Epithelial cell of esophagus (primary cell): ENCODE results near the gene CDH18.

Experiments used
- DNase-seq: peaks from one replicate; pipeline ENCODE4 v3.0.0; 2010; ENCODE audit warnings: low read depth
- H3K4me3 ChIP-seq: 2 replicates; pipeline ENCODE4 v1.5.1; 2011; ENCODE audit warnings: mild to moderate bottlenecking, low read length, control low read depth
- CTCF ChIP-seq: IDR thresholded peaks from 2 replicates; pipeline ENCODE4 v1.5.1; 2011; ENCODE audit warnings: low read depth, mild to moderate bottlenecking, low read length, control low read depth, inconsistent platforms; ENCODE audit not compliant: insufficient read depth; ENCODE audit errors: missing control alignments

The CDH18 gene

GRCh38 chr5:19886123-19886917 lies 101.7 kb downstream of the CDH18 start:
- DNase-seq = peak; percentile 80
- H3K4me3 ChIP-seq = peak overlapping the region; percentile 2
- no peak for TF ChIP-seq CTCF

- H3K4me3 ChIP-seq = no peak overlapping the region
- DNase-seq = no peak
- TF ChIP-seq CTCF = no peak
These were observed 102.8 kb downstream of the CDH18 start for GRCh38 chr5:19885040-19885824.

- no peak for DNase-seq
- H3K4me3 ChIP-seq = no peak overlapping the region
- TF ChIP-seq CTCF = no peak
These were observed 107.1 kb downstream of the CDH18 start for GRCh38 chr5:19880859-19881436.

GRCh38 chr5:19880458-19880857 lies 107.5 kb downstream of the CDH18 start:
- no peak for TF ChIP-seq CTCF
- H3K4me3 ChIP-seq = no peak overlapping the region
- DNase-seq = no peak

GRCh38 chr5:19874811-19875210 lies 113.2 kb downstream of the CDH18 start:
- no peak for DNase-seq
- TF ChIP-seq CTCF = no peak
- no peak overlapping the region for H3K4me3 ChIP-seq

- TF ChIP-seq CTCF = no peak
- no peak overlapping the region for H3K4me3 ChIP-seq
- DNase-seq = no peak
These were observed 121.9 kb downstream of the CDH18 start for GRCh38 chr5:19866090-19866450.
